Body of pancreas (tissue), 4 donors: Measurements from ENCODE around the gene LSM14B.

Source experiments
- POLR2A ChIP-seq, 3 donors: fragments of 450-650 bp; IDR thresholded peaks; one replicate each; pipeline ENCODE4 v1.6.1; 2016; ENCODE audit warnings: antibody characterized with exemption in 3 of 3, mild to moderate bottlenecking in 2 of 3
- TF ChIP-seq, protein P1 (sequence below), 7 experiments: fragments of 450-650 bp in 4 of 7; fragments of 200-600 bp in 3 of 7; sonication (generic) in 3 of 7; IDR thresholded peaks; one replicate each; pipeline ENCODE4 v1.5.1; 2016 to 2019; ENCODE audit warnings: antibody characterized with exemption in 7 of 7

DNA sequence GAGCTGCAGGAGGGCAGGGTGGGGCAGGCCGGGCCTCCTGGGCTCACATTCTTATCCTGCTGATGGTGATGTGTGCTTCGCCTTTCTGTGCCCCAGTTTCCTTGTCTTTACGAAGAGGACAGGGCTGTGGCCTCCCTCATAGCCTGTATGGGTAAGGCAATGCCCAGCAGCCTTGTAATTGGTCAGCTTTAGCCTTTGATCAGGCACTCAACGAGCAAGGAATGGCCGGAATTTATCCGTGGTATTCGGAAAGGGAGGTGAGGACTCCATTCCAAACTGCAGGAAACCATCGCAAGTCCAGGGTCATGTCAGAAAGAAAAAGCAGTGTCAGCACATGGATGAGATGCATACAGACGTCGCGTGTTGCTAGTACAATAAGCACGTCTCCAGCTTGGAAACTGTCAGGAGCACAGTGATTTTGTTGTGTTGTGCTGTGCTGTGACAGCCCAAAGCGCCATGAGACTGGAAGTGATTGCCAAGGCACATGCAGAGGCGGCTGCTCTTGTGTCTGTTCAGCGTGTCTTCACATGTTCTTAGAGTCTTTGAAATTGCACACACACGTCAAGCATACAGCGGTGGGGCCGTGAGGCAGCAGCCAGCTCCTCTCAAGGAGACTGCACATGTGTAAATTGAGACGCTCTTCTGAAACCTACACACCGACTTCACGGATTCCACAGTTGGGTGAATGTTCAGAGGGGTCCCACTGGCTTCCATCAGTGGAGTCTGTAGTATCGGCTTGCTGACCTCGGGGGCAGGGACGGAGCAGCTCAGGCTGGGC lies 27.4 kb downstream of the LSM14B start:
- TF ChIP-seq, protein P1, sequence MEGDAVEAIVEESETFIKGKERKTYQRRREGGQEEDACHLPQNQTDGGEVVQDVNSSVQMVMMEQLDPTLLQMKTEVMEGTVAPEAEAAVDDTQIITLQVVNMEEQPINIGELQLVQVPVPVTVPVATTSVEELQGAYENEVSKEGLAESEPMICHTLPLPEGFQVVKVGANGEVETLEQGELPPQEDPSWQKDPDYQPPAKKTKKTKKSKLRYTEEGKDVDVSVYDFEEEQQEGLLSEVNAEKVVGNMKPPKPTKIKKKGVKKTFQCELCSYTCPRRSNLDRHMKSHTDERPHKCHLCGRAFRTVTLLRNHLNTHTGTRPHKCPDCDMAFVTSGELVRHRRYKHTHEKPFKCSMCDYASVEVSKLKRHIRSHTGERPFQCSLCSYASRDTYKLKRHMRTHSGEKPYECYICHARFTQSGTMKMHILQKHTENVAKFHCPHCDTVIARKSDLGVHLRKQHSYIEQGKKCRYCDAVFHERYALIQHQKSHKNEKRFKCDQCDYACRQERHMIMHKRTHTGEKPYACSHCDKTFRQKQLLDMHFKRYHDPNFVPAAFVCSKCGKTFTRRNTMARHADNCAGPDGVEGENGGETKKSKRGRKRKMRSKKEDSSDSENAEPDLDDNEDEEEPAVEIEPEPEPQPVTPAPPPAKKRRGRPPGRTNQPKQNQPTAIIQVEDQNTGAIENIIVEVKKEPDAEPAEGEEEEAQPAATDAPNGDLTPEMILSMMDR (IDR thresholded peaks at IDR 0.05): no peak
- no peak for TF ChIP-seq POLR2A (IDR thresholded peaks at IDR 0.05)
